Measurements from ENCODE around the gene IGF2R.

Gene IGF2R

DNA sequence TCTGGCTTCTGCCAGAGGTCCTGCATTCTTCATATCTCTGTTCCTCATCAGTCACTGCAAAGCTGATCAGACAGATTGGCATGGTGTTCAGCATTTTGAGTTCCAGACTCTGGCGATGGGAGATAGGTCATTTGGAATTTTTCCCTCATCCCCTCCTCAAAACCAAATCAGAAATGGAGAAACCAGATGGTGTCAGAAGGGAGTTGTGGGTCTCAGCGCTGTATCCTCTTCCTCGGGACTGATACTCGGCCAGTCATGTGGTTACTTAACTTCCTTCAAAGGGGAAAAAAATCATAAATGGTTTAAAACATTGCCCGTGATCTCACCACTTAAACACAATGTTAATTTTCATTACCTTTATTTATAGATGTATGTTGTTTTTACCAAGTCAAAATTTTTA, 75.8 kb downstream of the IGF2R start:
- H3K27me3 Mint-ChIP-seq = no peaks in the 10 kb centered on the region
- H3K9me3 Mint-ChIP-seq = no peaks in the 10 kb centered on the region
- no peak overlapping the region for H3K27ac Mint-ChIP-seq
- H3K4me1 Mint-ChIP-seq (ENCODE audit: low read depth in 2 of 2) = peaks cover 2 to 8% of the 10 kb centered on the region in 2 donors
- H3K4me3 Mint-ChIP-seq = no peak overlapping the region
- DNase-seq = no peak
- ATAC-seq (replicated peaks) = no peak
- H3K36me3 Mint-ChIP-seq (ENCODE audit: insufficient read depth) = peaks cover 81% of the 10 kb centered on the region

DNA sequence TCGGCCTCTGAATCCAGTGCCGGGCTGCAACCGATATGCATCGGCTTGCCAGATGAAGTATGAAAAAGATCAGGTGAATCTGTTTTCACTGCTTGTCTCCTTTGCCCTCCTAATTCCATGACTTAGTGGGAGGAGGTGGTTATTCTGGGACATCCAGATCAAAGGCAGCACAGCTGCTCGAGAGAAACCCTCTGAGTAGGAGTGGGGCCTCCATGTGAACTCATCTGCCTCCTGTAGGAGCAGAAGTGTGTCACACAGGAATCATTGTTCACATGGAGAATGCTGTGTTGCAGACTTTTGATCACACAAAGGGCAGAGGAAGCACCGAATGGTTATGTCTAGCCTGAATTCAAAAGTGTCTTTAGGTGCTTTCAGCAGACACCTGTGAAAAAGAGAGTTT, 79.6 kb downstream of the IGF2R start:
- no peak overlapping the region for H3K27ac Mint-ChIP-seq
- H3K9me3 Mint-ChIP-seq = no peaks in the 10 kb centered on the region
- no peak overlapping the region for H3K4me3 Mint-ChIP-seq
- peaks cover 14 to 27% of the 10 kb centered on the region in 2 donors for H3K4me1 Mint-ChIP-seq (ENCODE audit: low read depth in 2 of 2)
- DNase-seq = no peak
- H3K36me3 Mint-ChIP-seq (ENCODE audit: insufficient read depth) = peaks cover 80% of the 10 kb centered on the region
- no peaks in the 10 kb centered on the region for H3K27me3 Mint-ChIP-seq
- no peak for ATAC-seq (replicated peaks)

DNA sequence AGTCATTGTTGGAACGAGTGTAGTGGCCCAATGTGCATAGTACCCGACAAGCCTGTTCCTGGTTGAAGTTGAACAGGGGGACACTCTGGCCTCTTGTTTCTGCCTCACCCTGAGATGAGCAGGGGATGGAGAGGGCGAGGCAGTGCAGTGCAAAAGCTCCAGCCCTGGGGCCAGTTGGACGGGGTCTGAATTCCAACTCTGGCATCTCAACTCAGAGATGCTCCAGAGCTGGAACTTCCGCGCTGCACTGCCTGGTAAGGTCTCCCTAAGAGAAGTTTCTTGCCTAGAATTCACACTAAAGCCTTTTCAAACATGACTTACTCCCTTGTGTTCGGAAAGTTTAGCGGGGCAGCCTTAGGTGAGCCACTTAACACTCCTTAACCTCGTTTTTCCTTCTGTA, 80.5 kb downstream of the IGF2R start:
- no peaks in the 10 kb centered on the region for H3K27me3 Mint-ChIP-seq
- DNase-seq (no peak), ATAC-seq (replicated peaks) (no peak)
- no peak overlapping the region for H3K27ac Mint-ChIP-seq
- H3K4me3 Mint-ChIP-seq = no peak overlapping the region
- H3K9me3 Mint-ChIP-seq = no peaks in the 10 kb centered on the region
- peaks cover 73% of the 10 kb centered on the region for H3K36me3 Mint-ChIP-seq (ENCODE audit: insufficient read depth)
- peaks cover 14 to 27% of the 10 kb centered on the region in 2 donors for H3K4me1 Mint-ChIP-seq (ENCODE audit: low read depth in 2 of 2)

DNA sequence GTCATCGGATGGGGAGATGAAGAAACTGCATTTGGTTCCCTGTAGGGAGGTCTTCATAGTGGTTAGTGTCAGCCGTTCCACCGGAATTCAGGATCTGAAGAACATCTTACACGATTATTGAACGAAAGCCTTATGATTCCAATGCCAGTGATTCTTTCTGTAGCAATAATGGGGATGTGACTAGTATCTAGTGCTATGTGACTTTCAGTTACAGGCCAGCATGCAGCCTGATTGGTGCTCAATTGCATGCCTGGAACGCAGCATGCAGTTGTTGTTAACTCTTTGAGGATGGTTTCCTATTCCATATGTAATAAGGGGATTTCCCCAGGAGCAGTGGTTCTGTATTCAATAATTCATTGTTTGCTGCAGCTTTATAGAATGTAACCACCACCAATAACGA, 81.1 kb downstream of the IGF2R start:
- Mint-ChIP-seq H3K4me3 (no peak overlapping the region), H3K4me1 (ENCODE audit: low read depth in 2 of 2) (peaks cover 14 to 27% of the 10 kb centered on the region in 2 donors), H3K9me3 (no peaks in the 10 kb centered on the region), H3K36me3 (ENCODE audit: insufficient read depth) (peaks cover 72% of the 10 kb centered on the region), H3K27ac (no peak overlapping the region), H3K27me3 (no peaks in the 10 kb centered on the region)
- ATAC-seq (replicated peaks) (no peak), DNase-seq (no peak)

DNA sequence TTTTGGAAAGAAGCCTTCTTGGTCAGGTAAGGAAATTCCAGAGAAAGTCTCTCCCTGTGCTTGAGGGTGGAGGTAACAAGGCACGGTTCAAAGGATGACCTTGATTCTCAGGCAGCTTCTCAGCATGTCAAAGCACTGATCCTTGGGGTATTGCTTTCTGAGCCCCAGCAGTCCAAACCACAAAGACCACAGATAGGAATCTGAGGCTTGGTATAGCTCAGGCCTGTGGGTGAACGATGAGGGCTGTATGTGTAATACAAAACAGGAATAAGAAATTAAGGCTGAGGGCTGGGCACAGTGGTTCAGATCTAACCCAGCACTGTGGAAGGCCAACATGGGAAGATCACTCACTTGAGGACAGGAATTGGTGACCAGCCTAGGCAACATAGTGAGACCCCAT, 82.5 kb downstream of the IGF2R start:
- Mint-ChIP-seq H3K9me3 (no peaks in the 10 kb centered on the region), H3K27me3 (no peaks in the 10 kb centered on the region), H3K27ac (peak overlapping the region; percentile 77 to 82), H3K4me1 (ENCODE audit: low read depth in 2 of 2) (peaks cover 14 to 29% of the 10 kb centered on the region in 2 donors), H3K36me3 (ENCODE audit: insufficient read depth) (peaks cover 63% of the 10 kb centered on the region), H3K4me3 (peak overlapping the region in 1 of 2 donors; percentile 15)
- DNase-seq = no peak
- ATAC-seq (replicated peaks) = peak; percentile 60

DNA sequence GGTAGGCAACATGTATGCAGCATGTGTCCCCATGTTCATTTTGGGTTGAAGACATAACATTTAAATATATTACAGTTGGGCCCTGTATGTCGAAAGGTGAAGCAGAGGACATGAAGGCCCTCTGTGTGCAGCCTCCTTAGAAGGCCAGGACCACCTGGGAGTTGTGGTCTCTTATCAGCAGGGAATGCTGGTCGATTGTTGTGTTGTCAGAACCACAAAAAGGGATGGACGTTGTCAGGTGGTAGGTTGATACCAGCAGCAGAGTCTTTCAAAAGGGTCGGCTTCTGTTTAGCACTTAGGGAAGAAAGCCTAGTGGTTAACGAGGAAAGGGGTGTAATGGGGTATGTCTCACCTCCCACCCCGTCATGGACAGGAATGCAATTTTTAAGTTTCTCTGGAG, 85.4 kb downstream of the IGF2R start:
- no peaks in the 10 kb centered on the region for H3K9me3 Mint-ChIP-seq
- ATAC-seq (replicated peaks) (no peak), DNase-seq (no peak)
- peaks cover 23 to 34% of the 10 kb centered on the region in 2 donors for H3K4me1 Mint-ChIP-seq (ENCODE audit: low read depth in 2 of 2)
- no peaks in the 10 kb centered on the region for H3K27me3 Mint-ChIP-seq
- no peak overlapping the region for H3K4me3 Mint-ChIP-seq
- peak overlapping the region in 1 of 2 donors; percentile 66 for H3K27ac Mint-ChIP-seq
- H3K36me3 Mint-ChIP-seq (ENCODE audit: insufficient read depth) = peaks cover 52% of the 10 kb centered on the region

DNA sequence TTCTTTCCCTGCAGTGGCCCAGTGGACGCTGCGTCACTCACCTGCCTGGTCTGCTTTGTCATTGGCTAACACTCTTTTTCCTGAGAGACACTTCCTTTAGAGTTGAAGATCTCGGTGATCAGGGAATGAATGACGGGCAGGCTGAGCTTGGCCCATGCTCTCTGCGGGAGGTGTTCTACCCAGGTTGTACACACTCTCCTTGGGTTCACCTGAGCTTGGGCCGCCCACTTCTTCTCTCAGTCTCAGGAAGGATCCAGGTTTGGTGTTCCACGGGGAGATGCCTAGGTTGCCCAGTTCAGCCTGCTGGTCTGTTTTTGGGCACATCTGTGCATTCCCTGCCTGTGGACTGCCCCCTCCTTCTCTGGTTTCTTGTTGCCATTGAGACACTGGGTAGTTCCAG, 86.0 kb downstream of the IGF2R start:
- Mint-ChIP-seq H3K9me3 (no peaks in the 10 kb centered on the region), H3K27ac (no peak overlapping the region), H3K4me3 (no peak overlapping the region), H3K4me1 (ENCODE audit: low read depth in 2 of 2) (peaks cover 20 to 30% of the 10 kb centered on the region in 2 donors), H3K36me3 (ENCODE audit: insufficient read depth) (peaks cover 51% of the 10 kb centered on the region), H3K27me3 (no peaks in the 10 kb centered on the region)
- DNase-seq = no peak
- no peak for ATAC-seq (replicated peaks)

DNA sequence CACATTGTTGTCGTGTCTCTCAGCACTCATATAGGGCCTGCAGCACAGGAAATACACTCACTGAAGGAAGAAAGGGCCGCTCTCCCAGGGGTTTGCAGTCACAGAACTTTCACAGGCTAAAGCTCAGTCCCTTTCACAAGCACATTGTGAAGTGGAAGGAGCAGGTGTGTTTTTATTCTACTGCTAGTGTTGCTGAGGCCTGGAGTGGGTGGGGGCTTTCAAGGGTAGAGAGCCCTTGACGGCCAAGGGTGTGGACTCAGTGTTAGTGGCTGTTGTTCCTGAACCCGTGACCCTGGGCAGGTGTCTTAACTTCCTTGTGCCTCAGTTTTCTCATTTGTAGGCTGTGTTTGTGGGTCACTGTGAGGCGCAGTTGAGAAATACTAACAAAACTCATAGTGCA, 86.5 kb downstream of the IGF2R start:
- peaks cover 20 to 29% of the 10 kb centered on the region in 2 donors for H3K4me1 Mint-ChIP-seq (ENCODE audit: low read depth in 2 of 2)
- H3K27me3 Mint-ChIP-seq = no peaks in the 10 kb centered on the region
- no peak overlapping the region for H3K4me3 Mint-ChIP-seq
- H3K27ac Mint-ChIP-seq = no peak overlapping the region
- no peak for ATAC-seq (replicated peaks)
- no peaks in the 10 kb centered on the region for H3K9me3 Mint-ChIP-seq
- H3K36me3 Mint-ChIP-seq (ENCODE audit: insufficient read depth) = peaks cover 51% of the 10 kb centered on the region
- DNase-seq = no peak

DNA sequence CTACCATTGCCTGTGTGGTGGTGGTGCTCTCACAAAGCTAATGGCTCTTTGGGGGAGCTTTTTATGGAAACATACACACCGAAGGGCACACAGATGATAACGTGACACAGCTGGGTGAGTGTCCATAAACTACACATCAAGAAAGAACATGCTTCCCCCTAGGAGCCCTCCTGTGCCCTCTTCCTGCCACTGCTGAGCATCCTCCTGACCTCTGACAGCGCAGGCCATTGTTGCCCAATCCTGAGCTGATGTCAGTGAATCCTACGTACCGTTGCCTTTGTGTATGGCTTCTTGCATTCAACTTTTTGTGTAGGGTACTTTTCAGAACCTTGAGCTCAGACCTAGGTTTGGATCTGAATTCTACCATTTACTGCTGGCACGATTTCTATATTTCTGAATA, 86.9 kb downstream of the IGF2R start:
- DNase-seq (no peak), ATAC-seq (replicated peaks) (no peak)
- Mint-ChIP-seq H3K4me1 (ENCODE audit: low read depth in 2 of 2) (peaks cover 17 to 25% of the 10 kb centered on the region in 2 donors), H3K27ac (peak overlapping the region in 1 of 2 donors; percentile 80), H3K36me3 (ENCODE audit: insufficient read depth) (peaks cover 48% of the 10 kb centered on the region), H3K4me3 (no peak overlapping the region), H3K27me3 (no peaks in the 10 kb centered on the region), H3K9me3 (no peaks in the 10 kb centered on the region)

DNA sequence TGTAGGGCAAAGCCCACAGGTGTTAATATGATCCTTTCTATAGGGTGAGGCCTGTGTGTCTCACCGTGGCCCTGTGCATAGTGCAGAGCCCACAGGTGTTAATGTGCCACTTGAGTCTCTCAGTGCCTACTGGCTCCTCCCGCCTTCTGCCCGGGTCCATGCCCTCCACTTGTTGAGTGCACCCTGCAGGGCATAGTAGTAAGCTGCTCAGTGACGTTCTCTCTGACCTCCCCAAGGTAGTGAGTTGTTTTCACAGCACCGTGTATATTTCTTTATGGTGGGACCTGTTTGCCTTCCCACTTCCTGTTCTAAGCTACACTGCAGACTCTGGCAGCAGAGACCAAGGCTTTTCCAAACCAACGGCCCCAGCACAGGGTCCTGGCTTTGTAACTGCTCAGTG, 88.2 kb downstream of the IGF2R start:
- Mint-ChIP-seq H3K36me3 (ENCODE audit: insufficient read depth) (peaks cover 46% of the 10 kb centered on the region), H3K4me3 (no peak overlapping the region), H3K4me1 (ENCODE audit: low read depth in 2 of 2) (peaks cover 10 to 16% of the 10 kb centered on the region in 2 donors), H3K27ac (peak overlapping the region; percentile 80 to 83), H3K9me3 (no peaks in the 10 kb centered on the region), H3K27me3 (no peaks in the 10 kb centered on the region)
- DNase-seq (no peak), ATAC-seq (replicated peaks) (peak; percentile 22)

DNA sequence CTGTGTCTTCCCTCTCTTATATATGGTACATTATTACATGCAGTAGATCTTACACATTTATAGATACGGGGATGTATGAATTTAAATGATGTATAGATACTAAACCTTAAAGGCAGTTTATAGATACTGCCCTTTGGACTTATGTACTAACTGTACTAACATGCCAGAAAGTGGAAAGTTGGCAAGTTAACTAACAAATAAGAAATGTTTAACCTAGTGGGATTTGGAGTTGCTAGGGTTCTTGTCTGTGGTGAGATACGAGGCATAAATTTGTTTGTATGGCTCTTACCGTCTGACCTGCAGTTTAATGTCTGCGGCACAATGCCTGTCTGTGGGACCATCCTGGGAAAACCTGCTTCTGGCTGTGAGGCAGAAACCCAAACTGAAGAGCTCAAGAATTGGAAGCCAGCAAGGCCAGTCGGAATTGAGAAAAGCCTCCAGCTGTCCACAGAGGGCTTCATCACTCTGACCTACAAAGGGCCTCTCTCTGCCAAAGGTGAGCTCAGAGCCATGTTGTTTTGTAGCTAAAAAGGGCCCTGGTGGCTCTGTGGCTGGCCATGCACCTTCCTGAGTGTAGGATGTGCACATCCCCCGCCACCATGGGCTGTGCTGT, 89.8 kb downstream of the IGF2R start:
- no peaks in the 10 kb centered on the region for H3K9me3 Mint-ChIP-seq
- H3K27ac Mint-ChIP-seq = no peak overlapping the region
- DNase-seq (no peak), ATAC-seq (replicated peaks) (no peak)
- peaks cover 54% of the 10 kb centered on the region for H3K36me3 Mint-ChIP-seq (ENCODE audit: insufficient read depth)
- H3K27me3 Mint-ChIP-seq = no peaks in the 10 kb centered on the region
- H3K4me3 Mint-ChIP-seq = no peak overlapping the region
- H3K4me1 Mint-ChIP-seq (ENCODE audit: low read depth in 2 of 2) = peaks cover 10 to 12% of the 10 kb centered on the region in 2 donors

DNA sequence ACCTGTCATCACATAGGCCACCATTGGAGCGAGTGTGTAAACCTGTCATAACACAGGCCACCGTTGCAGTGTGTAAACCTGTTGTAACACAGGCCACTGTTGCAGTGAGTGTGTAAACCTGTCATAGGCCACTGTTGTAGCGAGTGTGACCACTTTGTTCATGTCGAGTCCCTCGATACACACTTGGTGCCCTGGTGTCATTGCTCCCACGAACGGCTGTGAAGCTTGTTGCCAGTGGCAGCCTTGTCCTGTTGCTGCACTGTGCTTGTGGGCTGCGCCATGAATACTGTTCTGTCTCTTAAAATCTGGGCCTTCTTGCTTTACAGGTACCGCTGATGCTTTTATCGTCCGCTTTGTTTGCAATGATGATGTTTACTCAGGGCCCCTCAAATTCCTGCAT, 91.3 kb downstream of the IGF2R start:
- Mint-ChIP-seq H3K36me3 (ENCODE audit: insufficient read depth) (peaks cover 57% of the 10 kb centered on the region), H3K27me3 (no peaks in the 10 kb centered on the region), H3K27ac (no peak overlapping the region), H3K9me3 (no peaks in the 10 kb centered on the region), H3K4me1 (ENCODE audit: low read depth in 2 of 2) (peaks cover 10 to 12% of the 10 kb centered on the region in 2 donors), H3K4me3 (no peak overlapping the region)
- no peak for DNase-seq
- ATAC-seq (replicated peaks) = no peak

DNA sequence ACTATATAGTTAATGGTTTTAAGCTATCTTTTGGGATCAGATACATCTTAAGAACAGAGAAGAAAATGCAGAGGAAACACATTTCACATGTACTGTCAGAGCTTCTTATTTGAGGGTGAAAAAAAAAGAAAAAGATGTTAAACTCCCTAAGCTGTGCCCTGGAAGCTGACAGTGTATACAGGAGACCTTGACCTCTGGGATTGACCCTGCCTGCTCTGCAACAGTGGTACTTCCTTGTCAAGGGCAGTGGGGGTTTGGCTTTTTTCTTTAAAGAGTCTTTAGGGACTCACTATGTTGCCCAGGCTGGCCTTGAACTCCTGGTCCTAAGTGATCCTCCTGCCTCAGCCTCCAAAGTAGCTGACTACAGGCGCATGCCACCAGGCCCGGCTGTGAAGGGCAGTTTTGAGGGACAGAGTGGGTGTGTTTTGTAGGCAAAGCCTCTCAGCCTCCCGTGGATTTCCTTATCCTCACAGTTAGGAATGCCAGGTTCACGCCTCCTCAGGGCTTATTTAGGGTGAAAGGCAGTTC, 92.1 kb downstream of the IGF2R start:
- no peaks in the 10 kb centered on the region for H3K27me3 Mint-ChIP-seq
- peaks cover 64% of the 10 kb centered on the region for H3K36me3 Mint-ChIP-seq (ENCODE audit: insufficient read depth)
- H3K27ac Mint-ChIP-seq = no peak overlapping the region
- H3K4me3 Mint-ChIP-seq = no peak overlapping the region
- no peaks in the 10 kb centered on the region for H3K9me3 Mint-ChIP-seq
- no peak for DNase-seq
- no peak for ATAC-seq (replicated peaks)
- H3K4me1 Mint-ChIP-seq (ENCODE audit: low read depth in 2 of 2) = peaks cover 10 to 12% of the 10 kb centered on the region in 2 donors

DNA sequence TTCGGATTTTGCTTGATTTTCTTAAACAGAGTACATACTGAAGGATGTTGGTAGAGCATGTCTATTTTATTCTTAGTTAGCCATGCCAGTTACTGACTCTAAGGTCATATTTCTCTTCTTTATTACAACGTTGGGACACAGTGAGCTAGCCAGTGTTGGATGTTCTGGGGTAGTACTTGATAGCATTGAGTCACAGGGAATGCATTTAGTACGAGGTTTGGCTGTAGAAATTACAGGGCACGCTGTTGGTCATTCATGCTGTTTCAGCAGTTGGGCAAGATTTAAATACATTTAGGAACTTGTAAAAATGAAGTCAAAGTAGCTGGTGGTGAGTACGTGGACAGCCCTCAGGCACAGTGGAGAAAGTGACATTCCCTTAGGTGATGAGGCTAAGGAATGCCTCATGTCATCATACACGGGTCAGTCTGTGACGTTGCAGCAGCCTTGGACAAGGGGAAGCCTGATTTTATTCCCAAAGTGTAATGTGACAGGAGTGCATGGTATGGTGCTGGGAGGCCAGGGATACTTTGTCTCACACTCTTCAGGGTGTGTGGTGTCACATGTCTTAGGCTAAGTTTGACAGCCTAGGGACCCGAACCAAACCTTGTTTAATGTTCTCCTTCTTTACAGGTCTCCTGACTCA, 95.0 kb downstream of the IGF2R start:
- Mint-ChIP-seq H3K4me1 (ENCODE audit: low read depth in 2 of 2) (peaks cover 20 to 21% of the 10 kb centered on the region in 2 donors), H3K27me3 (no peaks in the 10 kb centered on the region), H3K9me3 (no peaks in the 10 kb centered on the region), H3K27ac (no peak overlapping the region), H3K4me3 (no peak overlapping the region), H3K36me3 (ENCODE audit: insufficient read depth) (peaks cover 74% of the 10 kb centered on the region)
- DNase-seq (no peak), ATAC-seq (replicated peaks) (no peak)

Measured in effector memory CD8-positive, alpha-beta T cell (primary cell).